Neural crest cell (in vitro differentiated cells): ENCODE measurements around the gene TEPSIN. TPM values are rescaled to one million over a fixed set of nuclear protein-coding genes. Genes with fewer than 3 reads are reported as not detected.

Experiments used
- DNase-seq: peaks from one replicate; pipeline ENCODE4 v3.0.0; 2021; ENCODE audit warnings: low read depth, mixed read lengths, low spot score
- H3K27ac Mint-ChIP-seq: one replicate; pipeline ENCODE4 v1.8.0; 2021; ENCODE audit warnings: mild to moderate bottlenecking, mixed read lengths; ENCODE audit not compliant: unreplicated experiment
- H3K27me3 Mint-ChIP-seq: 2 replicates; pipeline ENCODE4 v1.8.0; 2021; ENCODE audit warnings: low read depth, mild to moderate bottlenecking, mixed read lengths
- H3K36me3 Mint-ChIP-seq: 2 replicates; pipeline ENCODE4 v1.8.0; 2021; ENCODE audit warnings: low read depth, mild to moderate bottlenecking, mixed read lengths
- H3K4me1 Mint-ChIP-seq: 2 replicates; pipeline ENCODE4 v1.8.0; 2021; ENCODE audit warnings: mixed read lengths
- H3K4me3 Mint-ChIP-seq: one replicate; pipeline ENCODE4 v1.8.0; 2021; ENCODE audit warnings: mild to moderate bottlenecking, mixed read lengths
- H3K9me3 Mint-ChIP-seq: 2 replicates; pipeline ENCODE4 v1.8.0; 2021; ENCODE audit warnings: mixed read lengths
- total RNA-seq: library from RNA; stranded (reverse); gene quantifications from 2 replicates; pipeline ENCODE4 v1.2.1, GENCODE V29; 2021
- TF ChIP-seq, protein P1 (sequence below): fragments of 200-600 bp; sonication (generic); conservative IDR thresholded peaks from 2 replicates; pipeline ENCODE4 v1.5.0; 2021; ENCODE audit warnings: antibody characterized with exemption, mild to moderate bottlenecking

The TEPSIN gene
- total RNA-seq, 1 donor from 2014 or later, result 40.4 TPM

DNA sequence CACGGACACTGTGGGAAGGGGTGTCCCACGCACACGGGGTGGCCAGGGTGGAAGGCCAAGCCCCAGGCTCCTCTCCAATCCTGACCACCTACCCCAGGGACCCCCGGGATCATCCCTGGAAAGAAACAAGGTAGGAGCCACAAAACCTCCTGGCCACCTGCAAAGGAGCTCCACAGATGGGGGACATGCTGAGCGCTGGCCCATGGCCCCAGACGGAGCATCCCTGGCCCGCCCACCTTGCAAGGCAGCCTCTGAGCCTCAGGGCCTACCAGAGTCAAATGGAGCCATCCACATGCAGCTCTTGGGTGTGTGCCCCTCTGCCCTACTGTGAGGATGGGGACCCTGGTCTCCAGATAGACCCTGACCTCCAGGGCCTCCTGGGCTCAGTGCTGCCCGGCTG is 40.0 kb upstream of the TEPSIN start:
- H3K4me3 Mint-ChIP-seq, result no peak overlapping the region
- peaks cover 3% of the 10 kb centered on the region for H3K36me3 Mint-ChIP-seq
- no peaks in the 10 kb centered on the region for H3K27me3 Mint-ChIP-seq
- DNase-seq, result no peak
- H3K27ac Mint-ChIP-seq, result no peak overlapping the region
- no peaks in the 10 kb centered on the region for H3K9me3 Mint-ChIP-seq
- H3K4me1 Mint-ChIP-seq, result no peaks in the 10 kb centered on the region
- TF ChIP-seq, protein P1, sequence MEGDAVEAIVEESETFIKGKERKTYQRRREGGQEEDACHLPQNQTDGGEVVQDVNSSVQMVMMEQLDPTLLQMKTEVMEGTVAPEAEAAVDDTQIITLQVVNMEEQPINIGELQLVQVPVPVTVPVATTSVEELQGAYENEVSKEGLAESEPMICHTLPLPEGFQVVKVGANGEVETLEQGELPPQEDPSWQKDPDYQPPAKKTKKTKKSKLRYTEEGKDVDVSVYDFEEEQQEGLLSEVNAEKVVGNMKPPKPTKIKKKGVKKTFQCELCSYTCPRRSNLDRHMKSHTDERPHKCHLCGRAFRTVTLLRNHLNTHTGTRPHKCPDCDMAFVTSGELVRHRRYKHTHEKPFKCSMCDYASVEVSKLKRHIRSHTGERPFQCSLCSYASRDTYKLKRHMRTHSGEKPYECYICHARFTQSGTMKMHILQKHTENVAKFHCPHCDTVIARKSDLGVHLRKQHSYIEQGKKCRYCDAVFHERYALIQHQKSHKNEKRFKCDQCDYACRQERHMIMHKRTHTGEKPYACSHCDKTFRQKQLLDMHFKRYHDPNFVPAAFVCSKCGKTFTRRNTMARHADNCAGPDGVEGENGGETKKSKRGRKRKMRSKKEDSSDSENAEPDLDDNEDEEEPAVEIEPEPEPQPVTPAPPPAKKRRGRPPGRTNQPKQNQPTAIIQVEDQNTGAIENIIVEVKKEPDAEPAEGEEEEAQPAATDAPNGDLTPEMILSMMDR, result no peak

DNA sequence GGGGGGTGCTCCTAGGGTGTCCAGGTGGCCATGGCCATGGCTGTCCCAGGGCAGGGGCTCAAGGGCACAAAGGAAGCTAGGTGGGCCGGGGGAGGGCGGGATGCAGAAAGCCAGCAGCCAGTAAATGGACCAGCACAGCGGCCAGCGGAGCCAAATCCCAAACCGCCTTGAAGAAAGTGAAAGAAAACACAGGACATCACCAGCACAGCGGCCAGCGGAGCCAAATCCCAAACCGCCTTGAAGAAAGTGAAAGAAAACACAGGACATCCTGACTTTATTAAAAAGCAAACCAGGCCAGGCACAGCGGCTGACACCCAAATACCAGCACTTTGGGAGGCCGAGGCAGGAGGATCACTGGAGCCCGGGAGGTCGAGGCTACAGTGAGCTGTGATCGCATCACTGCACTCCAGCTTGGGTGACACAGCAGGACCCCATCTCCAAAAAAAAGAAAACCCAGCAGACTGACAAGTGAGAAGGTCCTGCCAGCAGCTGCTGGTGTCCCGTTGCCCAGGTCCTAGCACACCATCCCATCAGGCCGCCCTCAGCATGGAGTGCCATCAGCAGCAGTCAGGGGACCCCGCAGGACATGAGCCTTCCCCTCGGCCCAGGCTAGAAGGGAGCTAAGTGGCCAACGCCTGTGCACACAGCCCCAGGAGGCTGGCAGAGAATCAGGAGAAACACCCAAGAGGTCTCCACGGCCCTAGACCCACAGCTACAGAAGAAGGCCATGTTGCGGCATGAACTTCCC is 39.3 kb upstream of the TEPSIN start:
- Mint-ChIP-seq H3K27ac (peak overlapping the region; percentile 67), H3K9me3 (no peaks in the 10 kb centered on the region), H3K4me1 (no peaks in the 10 kb centered on the region), H3K36me3 (peaks cover 3% of the 10 kb centered on the region), H3K4me3 (no peak overlapping the region), H3K27me3 (no peaks in the 10 kb centered on the region)
- DNase-seq, result no peak
- TF ChIP-seq, protein P1, result no peak

DNA sequence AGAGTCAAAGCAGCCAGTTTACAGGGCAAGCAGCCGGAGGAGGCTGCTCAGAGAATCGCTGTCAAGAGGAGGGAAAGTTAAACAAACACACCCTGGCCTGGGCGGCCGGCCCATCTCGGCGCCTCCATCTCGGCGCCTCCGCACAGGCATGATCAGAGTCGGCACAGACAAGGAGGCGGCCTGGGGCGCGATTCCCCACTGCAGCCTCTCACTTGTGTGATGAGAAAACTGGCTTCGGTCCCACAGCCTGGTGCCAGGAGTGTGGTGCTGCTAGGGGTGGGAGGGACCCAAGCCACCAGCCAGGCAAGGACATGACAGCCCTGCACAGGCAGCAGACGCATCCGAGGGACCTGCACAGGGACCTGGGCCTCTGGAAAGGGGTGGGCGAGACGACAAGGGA is 38.6 kb upstream of the TEPSIN start:
- TF ChIP-seq, protein P1, result no peak
- Mint-ChIP-seq H3K4me1 (no peaks in the 10 kb centered on the region), H3K9me3 (no peaks in the 10 kb centered on the region), H3K36me3 (peaks cover 8% of the 10 kb centered on the region), H3K4me3 (no peak overlapping the region), H3K27ac (peak overlapping the region; percentile 67), H3K27me3 (no peaks in the 10 kb centered on the region)
- no peak for DNase-seq

DNA sequence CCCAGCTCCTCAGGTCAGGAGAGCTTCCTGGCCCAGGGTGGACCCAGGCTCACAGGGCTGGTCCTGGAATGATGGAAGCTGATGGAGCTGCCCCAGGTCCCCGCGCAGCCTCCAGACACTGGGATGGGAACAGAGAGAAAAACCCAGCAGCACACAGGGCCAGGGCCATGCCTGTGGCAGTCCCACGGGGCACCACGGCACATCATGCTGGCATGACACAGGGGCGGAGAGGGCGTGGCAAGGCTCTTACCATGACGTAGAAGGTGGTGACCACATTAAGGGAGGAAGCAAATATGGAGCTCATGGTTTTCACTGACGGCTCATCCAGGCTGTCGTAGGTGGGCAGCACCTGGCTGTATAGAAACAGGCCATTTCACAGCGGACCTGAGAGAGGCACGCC is 37.9 kb upstream of the TEPSIN start:
- no peak overlapping the region for H3K4me3 Mint-ChIP-seq
- H3K9me3 Mint-ChIP-seq, result no peaks in the 10 kb centered on the region
- H3K27me3 Mint-ChIP-seq, result no peaks in the 10 kb centered on the region
- DNase-seq, result no peak
- H3K4me1 Mint-ChIP-seq, result no peaks in the 10 kb centered on the region
- TF ChIP-seq, protein P1, result no peak
- H3K27ac Mint-ChIP-seq, result no peak overlapping the region
- H3K36me3 Mint-ChIP-seq, result peaks cover 8% of the 10 kb centered on the region

DNA sequence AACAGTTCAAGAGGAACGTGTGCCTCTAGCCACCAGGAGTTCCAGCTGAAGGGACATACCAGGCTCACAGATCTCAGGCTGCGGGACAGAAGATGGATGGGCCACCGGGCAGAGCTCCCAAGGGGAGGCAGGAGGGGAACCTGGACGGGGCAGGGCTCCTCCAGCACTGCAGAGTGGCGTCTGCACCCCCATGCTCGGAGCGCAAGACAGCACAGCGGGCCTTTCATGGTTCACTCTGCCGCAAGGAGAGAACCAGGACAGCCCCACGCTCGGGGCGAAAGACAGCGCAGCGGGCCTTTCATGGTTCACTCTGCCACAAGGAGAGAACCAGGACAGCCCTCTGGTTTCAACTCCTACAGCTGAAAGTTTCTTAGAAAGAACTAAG is 35.6 kb upstream of the TEPSIN start:
- Mint-ChIP-seq H3K27me3 (no peaks in the 10 kb centered on the region), H3K4me3 (no peak overlapping the region), H3K27ac (no peak overlapping the region), H3K9me3 (no peaks in the 10 kb centered on the region), H3K36me3 (peaks cover 8% of the 10 kb centered on the region), H3K4me1 (no peaks in the 10 kb centered on the region)
- DNase-seq, result no peak
- TF ChIP-seq, protein P1, result no peak
